ENCODE data around the gene RBM23. TPM values are rescaled to one million over a fixed set of nuclear protein-coding genes. Genes with fewer than 3 reads are reported as not detected.

Gene RBM23
- total RNA-seq, 4 donors from 2014 or later = 52.7 to 229 (median 102) TPM

GRCh38 chr14:22928237-22929103 lies 9.5 kb upstream of the RBM23 start:
- WGBS = 17% methylated on average over 12 of the region's 12 CpGs
- H3K27me3 ChIP-seq = no peaks in the 10 kb centered on the region
- no peaks in the 10 kb centered on the region for H3K9me3 ChIP-seq
- peaks cover 19 to 41% (median 31%) of the 10 kb centered on the region in 4 donors for H3K36me3 ChIP-seq
- H3K4me1 ChIP-seq = peaks cover 13 to 33% (median 31%) of the 10 kb centered on the region in 4 donors
- H3K4me3 ChIP-seq = peak overlapping the region; percentile 78 to 93 (median 86)
- H3K27ac ChIP-seq (replicated peaks in 1 of 4) = peak overlapping the region; percentile 89 to 96 (median 92)
- no peak for TF ChIP-seq POLR2A (IDR thresholded peaks at IDR 0.05; ENCODE audit: low read depth)
- no peak for TF ChIP-seq POLR2AphosphoS5 (IDR thresholded peaks at IDR 0.05)
- no peak for TF ChIP-seq EP300 (IDR thresholded peaks at IDR 0.05)
- no peak for TF ChIP-seq CTCF (IDR thresholded peaks at IDR 0.05)
- intact Hi-C loops (cut with DNase I) = loop anchor here (10.0 kb wide), 1 partner anchor 386 kb away; no protein-coding TSS in a partner anchor
- DNase-seq (ENCODE audit: extremely low spot score) = no peak

GRCh38 chr14:22926316-22926715 lies 7.4 kb upstream of the RBM23 start:
- Histone ChIP-seq H3K27me3 (no peaks in the 10 kb centered on the region), H3K9me3 (no peaks in the 10 kb centered on the region), H3K4me1 (peaks cover 13 to 33% (median 31%) of the 10 kb centered on the region in 4 donors), H3K4me3 (no peak overlapping the region), H3K27ac (replicated peaks in 1 of 4) (no peak overlapping the region), H3K36me3 (peaks cover 34 to 63% (median 51%) of the 10 kb centered on the region in 4 donors)
- WGBS = 82% methylated on average over 4 of the region's 4 CpGs
- no peak for DNase-seq (ENCODE audit: extremely low spot score)
- intact Hi-C loops (cut with DNase I) = loop anchor here (10.0 kb wide), 1 partner anchor 388 kb away; no protein-coding TSS in a partner anchor
- TF ChIP-seq EP300 (IDR thresholded peaks at IDR 0.05) (no peak), POLR2A (IDR thresholded peaks at IDR 0.05; ENCODE audit: low read depth) (no peak), POLR2AphosphoS5 (IDR thresholded peaks at IDR 0.05) (no peak), CTCF (IDR thresholded peaks at IDR 0.05) (no peak)

- Histone ChIP-seq H3K9me3 (no peaks in the 10 kb centered on the region), H3K4me3 (no peak overlapping the region), H3K4me1 (peaks cover 13 to 28% (median 27%) of the 10 kb centered on the region in 4 donors), H3K27me3 (no peaks in the 10 kb centered on the region), H3K27ac (replicated peaks in 1 of 4) (no peak overlapping the region), H3K36me3 (peaks cover 38 to 71% (median 59%) of the 10 kb centered on the region in 4 donors)
- DNase-seq (ENCODE audit: extremely low spot score) = no peak
- no peak for TF ChIP-seq EP300 (IDR thresholded peaks at IDR 0.05)
- no peak for TF ChIP-seq POLR2AphosphoS5 (IDR thresholded peaks at IDR 0.05)
- TF ChIP-seq POLR2A (IDR thresholded peaks at IDR 0.05; ENCODE audit: low read depth) = no peak
- TF ChIP-seq CTCF (IDR thresholded peaks at IDR 0.05) = no peak
- 91% methylated on average over 4 of the region's 8 CpGs for WGBS
- intact Hi-C loops (cut with DNase I) = loop anchor here (10.0 kb wide), 1 partner anchor 389 kb away; no protein-coding TSS in a partner anchor
Measured at GRCh38 chr14:22925513-22925912, 6.6 kb upstream of the RBM23 start.

GRCh38 chr14:22923746-22924145 lies 4.8 kb upstream of the RBM23 start:
- Histone ChIP-seq H3K36me3 (peaks cover 39 to 76% (median 62%) of the 10 kb centered on the region in 4 donors), H3K4me3 (no peak overlapping the region), H3K27me3 (no peaks in the 10 kb centered on the region), H3K9me3 (no peaks in the 10 kb centered on the region), H3K4me1 (peaks cover 17 to 26% (median 25%) of the 10 kb centered on the region in 4 donors), H3K27ac (replicated peaks in 1 of 4) (no peak overlapping the region)
- TF ChIP-seq EP300 (IDR thresholded peaks at IDR 0.05) = no peak
- 100% methylated on average over 4 of the region's 5 CpGs for WGBS
- DNase-seq (ENCODE audit: extremely low spot score) = no peak
- intact Hi-C loops (cut with DNase I) = loop anchor here (10.0 kb wide), 1 partner anchor 391 kb away; no protein-coding TSS in a partner anchor

- intact Hi-C loops (cut with DNase I) = loop anchor here (10.0 kb wide), 1 partner anchor 393 kb away; no protein-coding TSS in a partner anchor
- no peak overlapping the region for H3K27ac ChIP-seq (replicated peaks in 1 of 4)
- WGBS = 85% methylated on average over 2 of the region's 2 CpGs
- H3K4me3 ChIP-seq = no peak overlapping the region
- TF ChIP-seq CTCF (IDR thresholded peaks at IDR 0.05) (no peak), POLR2AphosphoS5 (IDR thresholded peaks at IDR 0.05) (no peak), POLR2A (IDR thresholded peaks at IDR 0.05; ENCODE audit: low read depth) (no peak), EP300 (IDR thresholded peaks at IDR 0.05) (no peak)
- H3K27me3 ChIP-seq = no peaks in the 10 kb centered on the region
- H3K36me3 ChIP-seq = peaks cover 39 to 74% (median 62%) of the 10 kb centered on the region in 4 donors
- peaks cover 12 to 23% (median 21%) of the 10 kb centered on the region in 4 donors for H3K4me1 ChIP-seq
- no peak for DNase-seq (ENCODE audit: extremely low spot score)
- H3K9me3 ChIP-seq = no peaks in the 10 kb centered on the region
Measured at GRCh38 chr14:22922294-22922693, 3.3 kb upstream of the RBM23 start.
